Stomach (tissue), 4 donors: ENCODE results near the gene LAMB4.

Source experiments
- CTCF ChIP-seq, 7 experiments: fragments of 450-650 bp in 4 of 7; fragments of 200-600 bp in 3 of 7; sonication (generic) in 3 of 7; IDR thresholded peaks; one replicate each; pipeline ENCODE4 v1.5.1; 2016 to 2019; ENCODE audit warnings: antibody characterized with exemption in 7 of 7, control low read depth in 2 of 7, mild to moderate bottlenecking in 1 of 7
- POLR2A ChIP-seq, 4 donors: fragments of 450-650 bp; IDR thresholded peaks; one replicate each; pipeline ENCODE4 v1.6.1; 2016; ENCODE audit warnings: antibody characterized with exemption in 4 of 4, control low read depth in 2 of 4, mild to moderate bottlenecking in 1 of 4, moderate library complexity in 1 of 4
- POLR2AphosphoS5 ChIP-seq, 3 donors: sonication (generic); formaldehyde crosslinking; IDR thresholded peaks; one replicate each; pipeline ENCODE4 v1.6.1; 2016; ENCODE audit warnings: antibody characterized with exemption in 3 of 3

- TF ChIP-seq POLR2AphosphoS5 (IDR thresholded peaks at IDR 0.05): no peak
- no peak for TF ChIP-seq POLR2A (IDR thresholded peaks at IDR 0.05)
- no peak for TF ChIP-seq CTCF (IDR thresholded peaks at IDR 0.05)
These were observed 40.1 kb upstream of the LAMB4 start for GRCh38 chr7:108170251-108170650.
